Measurements from ENCODE around the gene UGDH.

UGDH gene

GRCh38 chr4:39530682-39531081 is 3.4 kb upstream of the UGDH start:
- Histone ChIP-seq H3K4me3 (ENCODE audit: low read length in 2 of 2) (no peak overlapping the region), H3K27me3 (ENCODE audit: control insufficient read depth in 2 of 2, insufficient read depth in 2 of 2, low read length in 2 of 2) (no peaks in the 10 kb centered on the region), H3K36me3 (ENCODE audit: control insufficient read depth in 2 of 2, insufficient read depth in 2 of 2, low read length in 2 of 2) (peaks cover 0 to 4% of the 10 kb centered on the region in 2 donors), H3K9ac (ENCODE audit: low read depth in 1 of 2, low read length in 2 of 2) (no peak overlapping the region), H3K27ac (ENCODE audit: low read depth in 2 of 2, low read length in 2 of 2) (no peak overlapping the region), H3K4me1 (ENCODE audit: control insufficient read depth in 2 of 2, insufficient read depth in 2 of 2, low read length in 2 of 2) (peaks cover 0 to 9% of the 10 kb centered on the region in 2 donors), H3K9me3 (ENCODE audit: control insufficient read depth in 2 of 2, low read length in 2 of 2) (no peaks in the 10 kb centered on the region)

GRCh38 chr4:39529534-39529933 is 2.3 kb upstream of the UGDH start:
- H3K36me3 ChIP-seq (ENCODE audit: control insufficient read depth in 2 of 2, insufficient read depth in 2 of 2, low read length in 2 of 2): peaks cover 0 to 4% of the 10 kb centered on the region in 2 donors
- H3K27ac ChIP-seq (ENCODE audit: low read depth in 2 of 2, low read length in 2 of 2): no peak overlapping the region
- no peak overlapping the region for H3K9ac ChIP-seq (ENCODE audit: low read depth in 1 of 2, low read length in 2 of 2)
- H3K27me3 ChIP-seq (ENCODE audit: control insufficient read depth in 2 of 2, insufficient read depth in 2 of 2, low read length in 2 of 2): no peaks in the 10 kb centered on the region
- H3K9me3 ChIP-seq (ENCODE audit: control insufficient read depth in 2 of 2, low read length in 2 of 2): no peaks in the 10 kb centered on the region
- peaks cover 0 to 14% of the 10 kb centered on the region in 2 donors for H3K4me1 ChIP-seq (ENCODE audit: control insufficient read depth in 2 of 2, insufficient read depth in 2 of 2, low read length in 2 of 2)
- no peak overlapping the region for H3K4me3 ChIP-seq (ENCODE audit: low read length in 2 of 2)

GRCh38 chr4:39528061-39528465 is 824 bp upstream of the UGDH start:
- H3K27me3 ChIP-seq (ENCODE audit: control insufficient read depth in 2 of 2, insufficient read depth in 2 of 2, low read length in 2 of 2): no peaks in the 10 kb centered on the region
- no peaks in the 10 kb centered on the region for H3K9me3 ChIP-seq (ENCODE audit: control insufficient read depth in 2 of 2, low read length in 2 of 2)
- H3K36me3 ChIP-seq (ENCODE audit: control insufficient read depth in 2 of 2, insufficient read depth in 2 of 2, low read length in 2 of 2): peaks cover 0 to 4% of the 10 kb centered on the region in 2 donors
- peak overlapping the region; percentile 96 to 97 for H3K4me3 ChIP-seq (ENCODE audit: low read length in 2 of 2)
- H3K4me1 ChIP-seq (ENCODE audit: control insufficient read depth in 2 of 2, insufficient read depth in 2 of 2, low read length in 2 of 2): peaks cover 4 to 14% of the 10 kb centered on the region in 2 donors
- H3K27ac ChIP-seq (ENCODE audit: low read depth in 2 of 2, low read length in 2 of 2): peak overlapping the region; percentile 96 to 97
- H3K9ac ChIP-seq (ENCODE audit: low read depth in 1 of 2, low read length in 2 of 2): peak overlapping the region; percentile 83 to 98

- peak overlapping the region; percentile 96 to 97 for H3K27ac ChIP-seq (ENCODE audit: low read depth in 2 of 2, low read length in 2 of 2)
- peaks cover 4 to 19% of the 10 kb centered on the region in 2 donors for H3K4me1 ChIP-seq (ENCODE audit: control insufficient read depth in 2 of 2, insufficient read depth in 2 of 2, low read length in 2 of 2)
- H3K9ac ChIP-seq (ENCODE audit: low read depth in 1 of 2, low read length in 2 of 2): peak overlapping the region; percentile 83 to 98
- peaks cover 0 to under 1% of the 10 kb centered on the region in 2 donors for H3K36me3 ChIP-seq (ENCODE audit: control insufficient read depth in 2 of 2, insufficient read depth in 2 of 2, low read length in 2 of 2)
- H3K9me3 ChIP-seq (ENCODE audit: control insufficient read depth in 2 of 2, low read length in 2 of 2): no peaks in the 10 kb centered on the region
- H3K27me3 ChIP-seq (ENCODE audit: control insufficient read depth in 2 of 2, insufficient read depth in 2 of 2, low read length in 2 of 2): no peaks in the 10 kb centered on the region
- peak overlapping the region; percentile 96 to 97 for H3K4me3 ChIP-seq (ENCODE audit: low read length in 2 of 2)
Measured at GRCh38 chr4:39526765-39527295, 409 bp downstream of the UGDH start.

- peaks cover 4 to 20% of the 10 kb centered on the region in 2 donors for H3K4me1 ChIP-seq (ENCODE audit: control insufficient read depth in 2 of 2, insufficient read depth in 2 of 2, low read length in 2 of 2)
- H3K9ac ChIP-seq (ENCODE audit: low read depth in 1 of 2, low read length in 2 of 2): peak overlapping the region; percentile 83 to 98
- H3K36me3 ChIP-seq (ENCODE audit: control insufficient read depth in 2 of 2, insufficient read depth in 2 of 2, low read length in 2 of 2): peaks cover 0 to 2% of the 10 kb centered on the region in 2 donors
- H3K4me3 ChIP-seq (ENCODE audit: low read length in 2 of 2): peak overlapping the region; percentile 96 to 97
- no peaks in the 10 kb centered on the region for H3K9me3 ChIP-seq (ENCODE audit: control insufficient read depth in 2 of 2, low read length in 2 of 2)
- peak overlapping the region; percentile 96 to 97 for H3K27ac ChIP-seq (ENCODE audit: low read depth in 2 of 2, low read length in 2 of 2)
- no peaks in the 10 kb centered on the region for H3K27me3 ChIP-seq (ENCODE audit: control insufficient read depth in 2 of 2, insufficient read depth in 2 of 2, low read length in 2 of 2)
Measured at GRCh38 chr4:39525822-39526690, 1.2 kb downstream of the UGDH start.

DNA sequence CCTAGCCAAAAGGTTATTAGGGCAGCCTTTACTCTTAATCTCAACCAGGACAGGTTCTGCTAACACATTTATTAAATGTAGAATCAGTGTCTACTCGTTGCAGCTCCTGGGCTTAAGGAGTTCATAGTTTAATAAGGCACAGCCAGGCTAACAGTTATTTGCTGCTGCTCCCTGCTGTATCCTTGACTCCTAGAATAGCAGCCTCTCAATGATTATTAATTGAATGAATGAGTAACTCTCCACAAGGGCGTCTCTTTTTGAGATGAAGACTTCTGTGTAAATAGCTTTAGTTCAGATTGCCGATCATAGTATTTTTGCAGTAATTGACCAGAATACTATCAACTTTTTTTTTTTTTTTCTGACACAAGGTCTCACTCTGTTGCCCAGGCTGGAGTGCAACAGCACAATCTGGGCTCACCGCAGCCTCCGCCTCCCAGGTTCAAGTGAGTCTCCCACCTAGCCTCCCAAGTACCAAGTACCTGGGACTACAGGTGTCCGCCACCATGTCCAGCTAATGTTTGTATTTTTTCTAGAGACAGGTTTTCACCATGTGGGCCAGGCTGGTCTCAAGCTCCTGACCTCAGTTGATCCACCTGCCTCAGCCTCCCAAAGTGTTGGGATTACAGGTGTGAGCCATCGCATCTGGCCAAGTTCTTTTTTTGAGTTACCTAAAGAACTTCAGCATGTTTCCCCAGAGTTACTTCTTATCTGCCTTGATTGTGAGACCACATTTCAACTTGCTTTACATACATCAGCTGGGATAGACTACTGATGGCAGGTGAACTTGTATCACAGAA is 2.9 kb downstream of the UGDH start:
- H3K4me3 ChIP-seq (ENCODE audit: low read length in 2 of 2): peak overlapping the region; percentile 24 to 43
- peak overlapping the region in 1 of 2 donors; percentile 5 for H3K9ac ChIP-seq (ENCODE audit: low read depth in 1 of 2, low read length in 2 of 2)
- H3K27ac ChIP-seq (ENCODE audit: low read depth in 2 of 2, low read length in 2 of 2): no peak overlapping the region
- peaks cover 4 to 20% of the 10 kb centered on the region in 2 donors for H3K4me1 ChIP-seq (ENCODE audit: control insufficient read depth in 2 of 2, insufficient read depth in 2 of 2, low read length in 2 of 2)
- no peaks in the 10 kb centered on the region for H3K27me3 ChIP-seq (ENCODE audit: control insufficient read depth in 2 of 2, insufficient read depth in 2 of 2, low read length in 2 of 2)
- H3K9me3 ChIP-seq (ENCODE audit: control insufficient read depth in 2 of 2, low read length in 2 of 2): no peaks in the 10 kb centered on the region
- peaks cover 6 to 9% of the 10 kb centered on the region in 2 donors for H3K36me3 ChIP-seq (ENCODE audit: control insufficient read depth in 2 of 2, insufficient read depth in 2 of 2, low read length in 2 of 2)

- no peaks in the 10 kb centered on the region for H3K9me3 ChIP-seq (ENCODE audit: control insufficient read depth in 2 of 2, low read length in 2 of 2)
- no peak overlapping the region for H3K27ac ChIP-seq (ENCODE audit: low read depth in 2 of 2, low read length in 2 of 2)
- peaks cover 4 to 14% of the 10 kb centered on the region in 2 donors for H3K4me1 ChIP-seq (ENCODE audit: control insufficient read depth in 2 of 2, insufficient read depth in 2 of 2, low read length in 2 of 2)
- H3K9ac ChIP-seq (ENCODE audit: low read depth in 1 of 2, low read length in 2 of 2): no peak overlapping the region
- no peak overlapping the region for H3K4me3 ChIP-seq (ENCODE audit: low read length in 2 of 2)
- no peaks in the 10 kb centered on the region for H3K27me3 ChIP-seq (ENCODE audit: control insufficient read depth in 2 of 2, insufficient read depth in 2 of 2, low read length in 2 of 2)
- peaks cover 14 to 15% of the 10 kb centered on the region in 2 donors for H3K36me3 ChIP-seq (ENCODE audit: control insufficient read depth in 2 of 2, insufficient read depth in 2 of 2, low read length in 2 of 2)
Measured at GRCh38 chr4:39522068-39522467, 5.2 kb downstream of the UGDH start.

- no peaks in the 10 kb centered on the region for H3K27me3 ChIP-seq (ENCODE audit: control insufficient read depth in 2 of 2, insufficient read depth in 2 of 2, low read length in 2 of 2)
- H3K4me1 ChIP-seq (ENCODE audit: control insufficient read depth in 2 of 2, insufficient read depth in 2 of 2, low read length in 2 of 2): peaks cover 4 to 13% of the 10 kb centered on the region in 2 donors
- no peaks in the 10 kb centered on the region for H3K9me3 ChIP-seq (ENCODE audit: control insufficient read depth in 2 of 2, low read length in 2 of 2)
- H3K9ac ChIP-seq (ENCODE audit: low read depth in 1 of 2, low read length in 2 of 2): no peak overlapping the region
- no peak overlapping the region for H3K27ac ChIP-seq (ENCODE audit: low read depth in 2 of 2, low read length in 2 of 2)
- peaks cover 15 to 18% of the 10 kb centered on the region in 2 donors for H3K36me3 ChIP-seq (ENCODE audit: control insufficient read depth in 2 of 2, insufficient read depth in 2 of 2, low read length in 2 of 2)
- H3K4me3 ChIP-seq (ENCODE audit: low read length in 2 of 2): no peak overlapping the region
Measured at GRCh38 chr4:39521253-39521919, 5.9 kb downstream of the UGDH start.

- Histone ChIP-seq H3K27me3 (ENCODE audit: control insufficient read depth in 2 of 2, insufficient read depth in 2 of 2, low read length in 2 of 2) (no peaks in the 10 kb centered on the region), H3K4me1 (ENCODE audit: control insufficient read depth in 2 of 2, insufficient read depth in 2 of 2, low read length in 2 of 2) (peaks cover 3 to 13% of the 10 kb centered on the region in 2 donors), H3K27ac (ENCODE audit: low read depth in 2 of 2, low read length in 2 of 2) (no peak overlapping the region), H3K9me3 (ENCODE audit: control insufficient read depth in 2 of 2, low read length in 2 of 2) (no peaks in the 10 kb centered on the region), H3K4me3 (ENCODE audit: low read length in 2 of 2) (no peak overlapping the region), H3K9ac (ENCODE audit: low read depth in 1 of 2, low read length in 2 of 2) (no peak overlapping the region), H3K36me3 (ENCODE audit: control insufficient read depth in 2 of 2, insufficient read depth in 2 of 2, low read length in 2 of 2) (peaks cover 15 to 28% of the 10 kb centered on the region in 2 donors)
Measured at GRCh38 chr4:39518484-39518883, 8.8 kb downstream of the UGDH start.

Data from mucosa of rectum (tissue), 2 donors.